HG03066 (cell line): ENCODE data around the gene PTGDS.

ENCODE experiments used
- ATAC-seq: cut with Tn5 transposase; IDR thresholded peaks from one replicate; pipeline ENCODE4 v1.9.1; 2021; ENCODE audit warnings: low read depth; ENCODE audit not compliant: unreplicated experiment

Gene PTGDS

DNA sequence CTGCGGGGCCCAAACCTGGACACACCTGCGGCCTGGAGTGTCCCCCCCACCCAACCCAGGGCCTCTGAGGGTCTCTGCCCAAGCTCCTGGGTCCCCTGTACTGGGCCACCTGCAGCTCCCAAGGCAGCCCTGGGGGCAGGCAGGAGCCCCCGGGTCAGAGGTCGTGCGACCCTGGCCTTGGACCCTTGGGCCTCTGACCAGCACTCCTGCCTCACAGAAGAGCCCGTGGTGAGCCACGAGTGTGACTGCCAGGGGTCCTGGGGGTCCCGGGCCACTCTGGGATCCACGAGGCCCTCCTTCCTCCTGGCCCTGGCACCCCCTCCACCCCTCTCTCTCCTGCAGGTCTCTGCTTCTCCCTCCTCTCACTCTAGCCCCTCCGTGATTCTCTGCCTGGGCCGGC, 5.0 kb upstream of the PTGDS start:
- no peak for ATAC-seq

DNA sequence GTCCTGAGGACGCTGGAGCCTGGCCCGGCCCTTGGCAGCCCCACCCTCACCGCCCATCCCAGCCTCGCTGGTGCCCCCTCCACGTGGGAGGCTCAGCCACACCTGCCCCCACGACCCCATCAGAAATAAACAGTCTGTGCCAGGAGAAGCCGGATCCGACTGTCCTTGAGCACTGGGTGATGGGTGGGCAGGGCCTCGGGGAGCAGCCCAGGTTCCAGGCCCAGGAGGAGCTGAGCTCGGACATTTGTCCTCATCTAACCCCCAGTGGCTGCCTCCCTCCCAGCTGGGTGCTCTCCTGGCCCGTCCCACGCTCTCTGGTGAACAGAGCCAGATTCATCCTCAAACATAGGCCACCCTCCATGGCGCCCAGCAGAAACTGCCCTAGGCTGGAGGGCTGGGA, 4.6 kb upstream of the PTGDS start:
- ATAC-seq, result no peak

DNA sequence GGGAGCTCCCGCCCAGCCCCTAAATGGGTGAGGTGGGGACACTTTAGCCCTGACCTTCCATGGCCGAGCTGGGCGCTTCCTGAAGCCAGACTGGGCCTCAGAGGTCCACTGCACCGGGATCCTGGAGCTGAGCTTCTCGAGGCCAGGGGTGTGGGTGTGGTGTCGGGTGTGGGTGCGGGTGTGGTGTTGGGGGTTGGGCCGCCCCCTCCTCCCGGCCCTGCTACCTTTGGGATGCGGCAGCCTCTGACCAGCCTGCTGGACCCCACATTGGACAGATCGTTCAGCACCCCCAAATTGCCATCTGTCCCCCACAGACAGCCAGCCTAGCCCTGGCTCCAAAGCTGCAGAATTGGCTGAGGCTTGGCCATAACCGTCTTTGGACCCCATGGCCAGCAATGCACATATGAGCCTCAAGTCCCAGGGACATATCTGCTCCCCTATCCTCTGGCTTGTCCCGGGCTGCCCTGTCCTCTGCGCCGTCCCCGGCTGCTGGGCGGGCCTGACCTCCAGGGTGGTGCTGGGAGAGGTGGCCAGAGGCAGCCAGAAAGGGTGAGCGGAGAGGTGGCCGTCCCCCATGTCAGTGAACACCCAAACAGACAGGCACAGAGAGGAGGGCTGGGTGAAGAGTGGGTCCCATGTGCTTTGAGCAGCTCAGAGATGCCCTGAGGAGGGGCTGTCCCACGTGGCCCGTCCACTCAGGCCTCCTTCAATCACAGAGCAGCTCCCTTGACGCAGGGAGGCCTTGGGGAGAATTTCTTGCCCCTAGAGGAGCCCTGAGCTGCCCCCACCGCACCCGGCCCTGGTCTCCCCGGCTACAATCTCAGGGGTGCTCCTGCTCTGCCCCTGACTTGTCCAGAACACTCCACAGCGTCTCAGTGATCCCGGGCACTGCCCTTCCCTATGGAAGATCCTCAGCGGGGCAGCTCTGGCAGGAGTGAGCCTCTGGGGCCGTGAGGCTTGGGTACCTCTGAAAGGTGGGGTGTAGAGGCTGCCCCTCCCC, 3.4 kb upstream of the PTGDS start:
- no peak for ATAC-seq

DNA sequence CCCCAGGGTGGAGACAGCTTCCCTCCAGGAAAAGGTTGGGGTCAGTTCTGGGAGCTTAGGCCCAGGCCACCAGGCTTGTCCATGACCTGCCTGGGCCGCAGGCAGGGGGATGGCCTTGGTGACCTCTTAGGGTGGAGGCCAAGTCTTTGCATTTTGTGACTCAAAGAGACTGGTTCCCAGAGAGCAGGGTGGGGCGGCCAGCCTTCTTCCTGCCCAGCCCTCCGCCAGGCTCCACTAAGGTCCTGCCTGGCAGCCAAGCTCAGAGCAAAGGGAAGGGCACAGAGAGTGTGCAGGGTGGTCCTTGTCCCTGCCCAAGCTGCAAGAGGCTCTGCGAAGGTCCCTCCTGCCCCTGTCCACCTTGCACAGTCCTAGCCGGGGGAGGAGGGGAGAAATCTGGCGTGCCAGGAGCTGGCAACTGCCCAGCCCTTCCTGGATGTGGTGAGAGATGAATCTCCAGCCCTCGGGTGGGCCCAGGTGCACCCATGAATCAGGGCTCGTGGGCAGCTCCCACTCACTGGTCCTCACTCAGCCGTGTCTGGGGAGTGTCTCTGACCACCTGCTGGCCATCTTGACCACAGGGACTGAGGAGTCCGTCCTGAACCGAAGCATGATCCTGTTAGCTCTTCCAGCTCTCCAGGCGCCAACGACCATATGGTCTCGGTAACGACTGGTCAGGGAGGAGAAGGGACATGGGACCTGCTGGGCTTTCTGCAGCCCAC, 2.3 kb upstream of the PTGDS start:
- ATAC-seq, result no peak

DNA sequence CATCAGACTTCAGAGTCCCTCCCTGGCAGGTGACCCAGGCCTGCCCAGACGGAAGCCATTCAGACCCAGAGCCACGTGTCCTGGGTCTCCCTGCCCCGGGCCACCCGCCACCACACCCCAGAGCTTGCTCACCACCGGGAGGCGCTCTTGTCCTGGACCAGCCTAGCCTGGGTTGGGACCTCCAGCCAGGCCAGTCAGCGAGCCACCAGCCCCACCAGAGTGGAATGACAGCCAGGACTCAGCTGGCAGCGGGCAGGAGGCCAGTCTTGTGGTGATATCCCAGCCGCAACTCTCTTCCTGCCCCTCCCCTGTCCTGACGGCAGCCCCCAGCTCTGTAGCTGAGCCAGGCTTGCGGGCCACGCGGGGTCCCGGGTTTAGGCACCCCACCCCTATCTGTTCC, 1.7 kb upstream of the PTGDS start:
- ATAC-seq, result no peak

DNA sequence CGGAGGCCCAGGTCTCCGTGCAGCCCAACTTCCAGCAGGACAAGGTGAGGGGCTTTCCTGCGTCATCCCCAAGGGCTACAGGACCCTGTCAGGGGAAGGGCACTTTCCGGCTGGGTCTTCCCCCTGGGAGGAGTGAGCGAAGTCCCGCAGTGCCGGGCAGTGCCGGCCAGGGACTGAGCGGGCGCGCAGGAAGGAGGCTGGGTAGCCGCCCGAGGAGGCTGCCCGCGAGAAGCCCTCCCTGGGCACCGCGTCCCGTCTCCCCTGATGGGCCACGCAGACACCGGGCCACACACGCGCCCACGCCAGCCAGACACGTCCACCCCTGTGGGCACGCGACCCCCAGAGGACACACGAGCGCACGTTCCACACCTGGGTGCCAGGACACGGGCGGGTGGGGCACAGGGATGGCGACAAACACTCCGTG, 357 bp downstream of the PTGDS start:
- no peak for ATAC-seq

DNA sequence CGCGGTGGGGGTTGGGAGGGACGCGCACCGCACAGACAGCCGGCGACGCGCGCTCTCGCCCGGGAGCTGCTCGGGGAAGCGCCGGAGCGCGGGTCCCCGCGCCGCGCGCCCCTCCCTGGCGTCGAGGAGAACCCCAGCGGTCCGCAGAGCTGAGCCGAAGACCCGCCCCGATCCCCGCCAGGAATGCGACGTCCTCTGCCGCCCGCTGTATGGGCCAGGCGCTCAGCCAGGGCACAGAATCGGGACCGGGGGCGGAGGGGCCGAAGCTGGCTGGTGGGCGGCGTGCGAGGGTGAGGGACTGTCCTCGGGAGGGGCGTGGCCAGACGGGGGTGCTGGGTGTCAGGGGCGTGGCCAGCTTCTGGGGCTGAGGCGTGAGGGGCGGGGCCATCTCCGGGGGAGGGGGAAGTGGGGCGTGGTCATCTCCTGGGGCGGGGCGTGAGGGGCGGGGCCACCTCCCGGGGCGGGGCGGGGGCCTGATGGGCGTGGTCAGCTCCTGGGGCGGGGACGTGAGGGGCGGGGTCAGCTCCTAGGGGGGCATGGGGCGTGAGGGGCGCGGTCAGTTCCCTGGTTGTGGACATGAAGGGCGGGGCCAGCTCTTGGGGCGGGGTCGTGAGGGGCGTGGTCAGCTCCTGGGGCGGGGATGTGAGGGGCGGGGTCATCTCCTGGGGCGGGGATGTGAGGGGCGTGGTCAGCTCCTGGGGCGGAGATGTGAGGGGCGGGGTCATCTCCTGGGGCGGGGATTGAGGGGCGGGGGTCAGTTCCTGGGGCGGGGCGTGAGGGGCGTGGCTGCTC, 965 bp downstream of the PTGDS start:
- no peak for ATAC-seq

DNA sequence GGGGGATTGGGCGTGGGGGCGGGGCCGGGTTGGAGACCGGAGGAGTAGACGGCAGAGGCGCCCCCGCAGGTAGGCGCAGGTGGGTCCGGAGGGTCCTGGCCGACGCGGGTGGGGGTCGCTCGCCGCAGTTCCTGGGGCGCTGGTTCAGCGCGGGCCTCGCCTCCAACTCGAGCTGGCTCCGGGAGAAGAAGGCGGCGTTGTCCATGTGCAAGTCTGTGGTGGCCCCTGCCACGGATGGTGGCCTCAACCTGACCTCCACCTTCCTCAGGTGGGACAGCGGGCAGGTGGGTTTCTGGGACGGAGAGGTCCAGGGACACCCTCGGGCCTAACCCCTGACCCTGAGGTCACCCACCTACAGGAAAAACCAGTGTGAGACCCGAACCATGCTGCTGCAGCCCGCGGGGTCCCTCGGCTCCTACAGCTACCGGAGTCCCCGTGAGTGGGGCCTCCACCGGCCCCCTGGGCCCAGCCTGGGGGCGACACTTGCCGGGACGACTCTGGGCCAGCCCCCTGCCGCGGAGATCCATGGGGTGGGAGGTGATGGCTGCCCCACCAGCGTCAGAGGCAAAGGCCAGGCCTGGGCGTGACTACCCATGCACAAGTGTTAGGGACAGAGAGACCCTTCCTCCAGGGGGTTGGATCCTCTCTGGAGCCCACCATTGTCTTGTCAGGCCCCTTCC, 1.7 kb downstream of the PTGDS start:
- no peak for ATAC-seq

DNA sequence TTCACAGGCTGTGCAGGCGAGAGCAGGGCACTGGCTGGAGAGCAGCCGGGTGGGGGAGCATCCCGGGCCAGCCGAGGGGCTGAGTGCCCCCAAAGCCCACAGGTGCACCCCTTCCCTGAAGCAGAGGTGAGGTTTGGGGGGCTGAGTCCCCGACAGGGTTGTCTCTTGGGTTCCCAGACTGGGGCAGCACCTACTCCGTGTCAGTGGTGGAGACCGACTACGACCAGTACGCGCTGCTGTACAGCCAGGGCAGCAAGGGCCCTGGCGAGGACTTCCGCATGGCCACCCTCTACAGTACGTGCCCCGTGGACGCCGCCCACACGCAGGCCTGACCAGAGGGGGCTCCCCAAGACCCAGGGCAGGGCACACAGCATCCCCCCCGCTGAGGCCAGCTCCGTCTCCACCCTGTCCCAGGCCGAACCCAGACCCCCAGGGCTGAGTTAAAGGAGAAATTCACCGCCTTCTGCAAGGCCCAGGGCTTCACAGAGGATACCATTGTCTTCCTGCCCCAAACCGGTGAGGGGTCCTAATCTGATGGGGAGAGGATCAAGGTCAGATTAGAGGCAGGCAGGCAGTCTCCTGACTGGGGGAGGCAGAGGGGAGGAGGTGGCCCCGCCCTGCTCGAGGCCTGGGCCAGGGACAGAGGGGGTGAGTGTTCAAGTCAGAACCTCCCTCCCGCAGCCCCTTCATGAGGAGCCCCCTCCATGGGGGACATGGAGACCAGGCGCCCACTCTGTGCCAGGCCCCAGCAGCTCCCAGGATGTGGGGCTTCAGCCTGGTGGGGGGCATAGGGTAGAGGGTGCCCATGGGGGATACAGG, 2.7 kb downstream of the PTGDS start:
- no peak for ATAC-seq

DNA sequence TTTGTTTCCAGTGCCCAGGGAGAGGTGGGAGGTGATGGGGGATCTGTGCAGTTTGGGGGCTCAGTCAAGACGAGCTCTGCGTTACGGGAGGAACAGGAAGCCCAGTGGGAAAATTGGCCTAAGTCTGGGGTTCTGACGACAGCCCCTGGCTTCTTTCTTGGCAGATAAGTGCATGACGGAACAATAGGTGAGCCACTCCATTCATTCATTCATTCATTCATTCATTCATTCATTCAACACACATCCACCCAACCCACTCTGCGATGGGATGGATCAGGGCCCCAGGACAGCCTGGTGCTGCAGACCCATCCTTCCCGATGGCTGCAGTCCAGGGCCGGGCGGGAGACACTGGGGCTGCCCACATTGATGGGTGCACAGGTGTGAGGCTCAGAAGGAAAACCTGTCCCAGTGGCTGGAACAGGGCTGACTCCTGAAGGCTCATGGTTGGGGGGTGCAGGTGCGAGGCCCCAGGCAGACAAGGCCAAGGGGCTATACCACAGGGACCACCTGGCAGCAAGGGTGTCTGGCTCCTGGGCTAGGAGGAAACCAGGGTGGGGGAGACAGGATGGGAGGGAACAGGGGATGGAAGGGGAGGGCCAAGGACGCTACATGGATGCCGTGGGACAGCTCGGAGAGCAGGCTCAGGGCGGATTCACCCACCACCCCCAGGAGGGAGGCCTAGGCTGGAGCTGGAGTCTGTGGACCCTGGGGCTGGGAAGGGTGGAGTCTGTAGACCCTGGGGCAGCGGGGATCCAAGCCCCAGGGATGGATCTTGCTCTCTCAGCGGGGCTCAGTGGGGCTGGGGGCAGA, 3.6 kb downstream of the PTGDS start:
- no peak for ATAC-seq

DNA sequence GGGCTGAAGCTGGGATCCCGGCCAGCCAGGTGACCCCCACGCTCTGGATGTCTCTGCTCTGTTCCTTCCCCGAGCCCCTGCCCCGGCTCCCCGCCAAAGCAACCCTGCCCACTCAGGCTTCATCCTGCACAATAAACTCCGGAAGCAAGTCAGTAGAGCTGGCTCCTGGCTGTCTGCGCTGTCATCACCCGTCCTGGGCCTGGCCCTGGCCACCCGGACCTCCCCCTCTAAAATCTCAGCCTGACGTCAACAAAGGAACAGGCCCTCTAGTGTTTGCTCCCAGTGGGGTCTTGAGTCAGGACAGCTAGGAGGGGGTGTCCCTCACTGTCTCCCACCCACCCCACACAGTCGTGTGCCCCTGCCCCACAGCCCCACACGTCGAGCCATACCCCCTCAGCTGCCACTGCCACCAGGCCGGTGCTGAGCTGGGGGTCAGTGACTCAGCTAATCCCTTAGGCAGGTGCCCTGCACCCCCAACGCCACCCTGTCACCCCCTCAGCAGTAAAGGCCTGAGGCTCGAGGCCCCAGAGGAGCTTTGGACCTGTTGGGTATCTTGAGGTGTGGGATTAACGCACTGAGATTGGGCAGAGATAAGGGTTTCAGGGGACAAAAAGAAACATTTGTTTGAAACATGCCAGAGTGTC, 4.4 kb downstream of the PTGDS start:
- no peak for ATAC-seq

DNA sequence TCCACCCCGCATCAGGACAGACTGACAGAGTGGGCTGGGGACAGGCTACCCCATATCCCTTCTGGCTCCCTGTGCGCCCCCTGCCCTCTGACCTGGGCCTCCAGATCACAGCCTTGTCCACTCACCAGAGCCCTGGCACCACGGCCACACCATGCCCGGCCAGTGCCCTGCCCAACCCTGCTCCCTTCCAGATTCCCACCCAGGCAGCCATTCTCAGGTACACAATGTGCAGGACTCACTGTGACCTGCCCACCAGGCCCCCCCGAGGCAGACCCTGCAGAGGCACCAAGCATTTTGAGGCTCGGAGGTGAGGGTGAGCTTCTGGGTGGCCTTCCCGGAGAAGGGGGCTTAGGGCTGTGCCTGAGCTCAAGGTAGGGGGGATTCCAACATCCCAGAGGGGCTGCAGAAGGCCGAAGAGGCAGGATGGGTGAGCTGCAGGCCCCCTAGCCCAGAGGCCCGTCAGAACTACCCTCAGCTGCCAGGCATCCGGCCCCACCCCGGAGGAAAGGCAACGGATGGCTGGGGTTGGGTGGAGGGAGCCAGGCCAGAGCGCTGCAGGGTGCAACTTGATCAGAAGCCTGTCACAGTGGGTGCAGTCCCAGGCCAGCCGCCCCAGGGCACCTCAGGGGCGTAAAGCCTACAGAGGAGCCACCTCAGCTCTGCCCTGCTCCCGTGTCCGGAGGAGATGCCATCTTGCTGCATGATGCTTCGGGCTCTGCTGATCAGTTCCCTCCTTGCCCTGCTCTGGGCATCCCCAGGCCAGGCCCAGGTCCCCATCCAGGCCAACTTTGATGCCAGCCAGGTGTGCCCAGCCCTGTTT, 5.1 kb downstream of the PTGDS start, which contains the start of gene LCNL1:
TSS of gene LCNL1 (plus strand) at position 762 of the 820 bp plus-strand sequence. CDS start 594 bp downstream, outside the sequence.
- no peak for ATAC-seq

DNA sequence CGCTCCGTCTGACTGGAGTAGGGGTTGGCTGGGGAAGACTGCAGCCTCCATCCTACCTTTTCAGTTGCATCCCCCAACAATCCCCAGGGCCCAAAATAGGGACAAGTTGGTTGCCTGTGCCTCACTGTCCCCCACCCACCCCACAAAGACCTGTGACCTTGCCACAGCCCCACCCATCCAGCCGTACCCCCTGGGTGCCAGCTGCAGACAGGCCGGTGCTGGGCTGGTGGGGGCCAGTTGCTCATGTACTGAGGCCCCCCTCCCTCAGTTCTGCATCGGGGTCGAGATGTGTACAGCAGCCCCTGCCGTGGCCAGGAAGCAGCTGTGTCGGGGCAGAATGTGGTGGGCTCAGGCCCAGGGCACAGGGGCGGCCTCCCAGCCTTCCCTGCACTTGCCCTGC, 5.9 kb downstream of the PTGDS start:
- no peak for ATAC-seq

DNA sequence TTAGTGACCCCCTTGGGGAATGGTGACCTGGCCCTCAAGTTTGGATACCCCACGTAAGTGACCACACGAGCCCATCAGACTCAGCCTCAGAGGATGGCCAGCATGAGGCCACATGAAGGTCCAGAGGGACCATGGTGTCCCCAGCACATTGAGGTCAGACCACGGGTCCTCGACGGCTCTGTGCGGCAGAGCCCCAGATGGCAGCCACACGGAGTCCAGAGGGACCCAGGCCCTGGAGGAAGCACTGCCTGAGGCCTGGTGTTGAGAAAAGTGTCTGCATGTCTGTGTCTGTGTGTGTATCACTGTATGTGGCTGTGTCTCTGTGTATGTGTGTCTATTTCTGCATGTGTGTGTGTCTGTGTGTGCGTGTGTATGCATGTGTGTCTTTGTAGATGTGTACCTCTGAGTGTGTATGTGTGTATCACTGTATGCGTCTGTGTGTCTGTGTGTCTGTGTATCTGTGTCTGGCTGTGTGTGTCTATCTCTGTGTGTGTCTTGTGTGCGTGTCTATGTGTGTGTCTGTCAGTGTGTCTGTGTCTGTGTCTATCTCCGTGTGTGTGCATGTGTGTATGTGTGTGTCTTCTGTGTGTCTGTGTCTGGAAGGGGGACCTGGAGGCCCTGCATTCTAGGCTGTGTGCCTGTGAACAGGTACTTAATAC, 6.5 kb downstream of the PTGDS start:
- ATAC-seq, result no peak

DNA sequence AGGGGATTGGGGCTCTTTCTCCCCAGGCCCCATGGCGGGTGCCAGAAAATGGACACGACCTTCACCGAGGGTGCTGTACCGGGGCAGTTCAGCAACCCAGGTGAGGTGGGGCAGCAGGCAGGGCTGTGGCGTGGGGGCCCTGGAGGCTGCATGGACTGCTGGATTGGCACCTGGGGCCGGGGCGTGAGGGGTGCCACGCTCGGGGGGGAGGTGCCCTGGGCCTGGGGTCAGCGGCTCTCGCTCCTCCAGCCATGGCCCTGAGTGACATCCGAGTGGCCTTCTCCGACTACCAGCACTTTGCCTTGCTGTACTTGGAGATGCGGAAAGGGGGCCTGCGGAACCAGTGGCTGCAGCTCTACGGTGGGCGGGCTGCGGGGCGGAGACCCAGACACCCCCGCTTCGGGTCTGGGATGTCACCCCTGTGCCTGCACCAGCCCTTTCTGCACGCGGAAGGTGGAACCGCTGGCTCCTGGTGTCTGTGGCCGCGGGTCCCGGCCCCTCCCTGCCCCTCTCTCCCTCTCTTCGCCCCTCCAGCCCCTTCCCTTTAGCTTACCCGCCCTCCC, 7.2 kb downstream of the PTGDS start:
- ATAC-seq, result no peak

DNA sequence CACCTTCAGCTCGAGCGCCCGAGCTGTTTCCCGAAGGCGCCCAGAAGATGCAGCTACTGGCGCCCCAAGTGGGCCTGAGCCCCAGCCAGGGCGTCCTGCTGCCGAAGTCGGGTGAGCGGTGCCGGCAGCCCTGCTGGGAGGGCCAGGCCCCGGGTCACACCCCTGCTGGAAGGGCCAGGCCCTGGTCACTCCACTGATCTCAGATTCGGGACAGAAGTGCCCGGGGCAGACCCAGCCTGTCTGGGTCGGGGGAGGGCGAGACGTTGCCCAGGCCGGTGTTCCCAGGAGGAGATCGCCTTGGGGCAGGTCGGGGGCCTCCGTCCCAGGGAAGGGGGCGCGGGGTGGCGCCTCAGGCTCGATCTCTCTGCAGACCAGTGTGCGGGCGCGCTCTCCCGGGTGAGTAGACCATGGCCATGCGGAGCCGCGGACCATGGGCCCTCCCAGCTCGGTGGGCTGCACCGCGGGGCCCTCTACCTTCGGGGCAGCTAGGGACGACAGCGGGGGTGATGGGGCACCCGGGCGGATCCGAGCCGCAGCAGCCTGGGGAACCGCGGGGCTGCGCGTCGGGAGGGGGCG, 7.8 kb downstream of the PTGDS start:
- no peak for ATAC-seq
